ENCODE data around the gene NMNAT2. TPM values are rescaled to one million over a fixed set of nuclear protein-coding genes. Genes with fewer than 3 reads are reported as not detected.

Gene NMNAT2
- total RNA-seq, 2 experiments from 2014 or later = not detected

DNA sequence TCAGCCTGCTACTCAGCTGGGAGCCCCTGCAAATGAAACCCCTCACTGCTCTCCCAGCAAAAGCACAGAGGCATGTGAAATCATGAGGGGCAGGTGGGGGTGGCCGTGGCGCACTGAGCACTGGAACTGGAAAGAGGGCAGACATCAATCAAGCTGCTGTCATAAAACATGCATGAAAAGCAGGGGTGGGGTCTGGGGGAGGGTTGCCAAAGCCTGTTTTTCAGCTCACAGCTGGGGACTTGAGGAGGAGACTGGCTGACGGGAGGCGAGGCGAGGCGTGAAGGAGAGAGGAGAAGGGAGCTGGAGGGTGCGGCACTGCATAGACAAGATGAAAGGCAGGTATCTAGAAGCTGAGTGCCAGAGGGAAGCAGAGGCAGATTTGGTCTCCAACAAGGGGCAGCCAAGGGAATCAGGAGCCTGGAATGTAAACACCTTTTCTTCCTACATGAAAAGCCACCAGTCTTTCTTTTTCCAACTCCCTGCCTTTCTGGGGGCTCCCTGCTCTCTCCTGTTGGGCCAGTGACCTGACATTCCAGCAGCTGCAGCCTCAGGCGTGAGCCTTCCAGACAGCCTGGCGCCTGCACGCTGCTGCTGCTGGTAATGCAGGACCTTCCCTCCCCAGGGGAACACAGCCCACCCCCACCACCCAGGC, 87.0 kb downstream of the NMNAT2 start:
- TF ChIP-seq EZH2phosphoT487 (IDR thresholded peaks at IDR 0.05; ENCODE audit: borderline replicate concordance, low read depth, low read length) = no peak
- TF ChIP-seq, protein P1, sequence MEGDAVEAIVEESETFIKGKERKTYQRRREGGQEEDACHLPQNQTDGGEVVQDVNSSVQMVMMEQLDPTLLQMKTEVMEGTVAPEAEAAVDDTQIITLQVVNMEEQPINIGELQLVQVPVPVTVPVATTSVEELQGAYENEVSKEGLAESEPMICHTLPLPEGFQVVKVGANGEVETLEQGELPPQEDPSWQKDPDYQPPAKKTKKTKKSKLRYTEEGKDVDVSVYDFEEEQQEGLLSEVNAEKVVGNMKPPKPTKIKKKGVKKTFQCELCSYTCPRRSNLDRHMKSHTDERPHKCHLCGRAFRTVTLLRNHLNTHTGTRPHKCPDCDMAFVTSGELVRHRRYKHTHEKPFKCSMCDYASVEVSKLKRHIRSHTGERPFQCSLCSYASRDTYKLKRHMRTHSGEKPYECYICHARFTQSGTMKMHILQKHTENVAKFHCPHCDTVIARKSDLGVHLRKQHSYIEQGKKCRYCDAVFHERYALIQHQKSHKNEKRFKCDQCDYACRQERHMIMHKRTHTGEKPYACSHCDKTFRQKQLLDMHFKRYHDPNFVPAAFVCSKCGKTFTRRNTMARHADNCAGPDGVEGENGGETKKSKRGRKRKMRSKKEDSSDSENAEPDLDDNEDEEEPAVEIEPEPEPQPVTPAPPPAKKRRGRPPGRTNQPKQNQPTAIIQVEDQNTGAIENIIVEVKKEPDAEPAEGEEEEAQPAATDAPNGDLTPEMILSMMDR (conservative IDR thresholded peaks at IDR 0.05; ENCODE audit: low read length) = no peak
- Histone ChIP-seq H3K4me1 (ENCODE audit: insufficient read depth, low read length, poor library complexity, severe bottlenecking) (no peaks in the 10 kb centered on the region), H4K20me1 (ENCODE audit: insufficient read depth, low read length) (no peaks in the 10 kb centered on the region), H3K79me2 (ENCODE audit: insufficient read depth, low read depth, low read length) (no peaks in the 10 kb centered on the region), H3K4me2 (ENCODE audit: low read length) (no peak overlapping the region), H3K9me3 (ENCODE audit: low read length) (no peaks in the 10 kb centered on the region), H3K27ac (ENCODE audit: low read depth, low read length, poor library complexity, severe bottlenecking) (no peak overlapping the region), H3K9me2 (ENCODE audit: insufficient read depth, low read length) (no peaks in the 10 kb centered on the region), H3K4me3 (ENCODE audit: low read depth, low read length, poor library complexity, severe bottlenecking) (no peak overlapping the region), H2AFZ (ENCODE audit: low read length) (no peak overlapping the region), H3K36me3 (ENCODE audit: insufficient read depth, low read length) (no peaks in the 10 kb centered on the region)
- DNase-seq (ENCODE audit: low spot score) = no peak
- BruUV-seq (replicated peaks) = no TSS peak
- ChIA-PET POLR2A (interaction anchor here (0.6 to 0.7 kb wide), 2 partner anchors 15 to 518 kb away, joined by 3 to 5 read pairs; no protein-coding TSS in a partner anchor), CTCF (ENCODE audit: unreplicated experiment) (no interaction called here)
- intact Hi-C loops (cut with micrococcal nuclease; ENCODE audit: unreplicated experiment) = no loop called here

DNA sequence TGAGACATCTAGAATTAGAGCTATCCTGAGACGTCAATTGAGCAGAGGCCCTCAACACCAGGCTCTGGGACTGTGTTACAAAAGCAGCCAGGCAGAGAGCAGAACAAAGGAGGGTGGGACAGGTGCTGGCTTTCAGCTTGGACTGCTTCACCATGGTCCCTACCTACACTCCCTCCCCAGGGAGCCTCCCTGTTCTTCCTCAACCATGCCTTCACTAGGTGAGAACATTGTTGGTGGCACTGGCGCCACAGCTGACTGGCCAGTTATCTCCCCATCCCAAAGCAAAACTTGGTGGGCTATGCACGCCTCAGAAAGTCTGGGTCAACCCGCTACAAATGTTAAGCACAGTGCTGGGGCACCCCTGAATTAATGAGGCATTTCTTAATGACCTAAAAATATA, 87.8 kb downstream of the NMNAT2 start:
- no peak for DNase-seq (ENCODE audit: low spot score)
- no TSS peak for BruUV-seq (replicated peaks)
- Histone ChIP-seq H3K9me2 (ENCODE audit: insufficient read depth, low read length) (no peaks in the 10 kb centered on the region), H4K20me1 (ENCODE audit: insufficient read depth, low read length) (no peaks in the 10 kb centered on the region), H3K36me3 (ENCODE audit: insufficient read depth, low read length) (no peaks in the 10 kb centered on the region), H3K79me2 (ENCODE audit: insufficient read depth, low read depth, low read length) (no peaks in the 10 kb centered on the region), H2AFZ (ENCODE audit: low read length) (no peak overlapping the region), H3K4me2 (ENCODE audit: low read length) (no peak overlapping the region), H3K4me1 (ENCODE audit: insufficient read depth, low read length, poor library complexity, severe bottlenecking) (no peaks in the 10 kb centered on the region), H3K4me3 (ENCODE audit: low read depth, low read length, poor library complexity, severe bottlenecking) (no peak overlapping the region), H3K27ac (ENCODE audit: low read depth, low read length, poor library complexity, severe bottlenecking) (no peak overlapping the region), H3K9me3 (ENCODE audit: low read length) (no peaks in the 10 kb centered on the region)
- intact Hi-C loops (cut with micrococcal nuclease; ENCODE audit: unreplicated experiment) = no loop called here
- ChIA-PET CTCF (ENCODE audit: unreplicated experiment) (no interaction called here), POLR2A (interaction anchor here (0.5 to 0.7 kb wide), 2 partner anchors 14 to 185 kb away, joined by 3 read pairs; no protein-coding TSS in a partner anchor)
- TF ChIP-seq, protein P1 (conservative IDR thresholded peaks at IDR 0.05; ENCODE audit: low read length) = no peak
- TF ChIP-seq EZH2phosphoT487 (IDR thresholded peaks at IDR 0.05; ENCODE audit: borderline replicate concordance, low read depth, low read length) = no peak

DNA sequence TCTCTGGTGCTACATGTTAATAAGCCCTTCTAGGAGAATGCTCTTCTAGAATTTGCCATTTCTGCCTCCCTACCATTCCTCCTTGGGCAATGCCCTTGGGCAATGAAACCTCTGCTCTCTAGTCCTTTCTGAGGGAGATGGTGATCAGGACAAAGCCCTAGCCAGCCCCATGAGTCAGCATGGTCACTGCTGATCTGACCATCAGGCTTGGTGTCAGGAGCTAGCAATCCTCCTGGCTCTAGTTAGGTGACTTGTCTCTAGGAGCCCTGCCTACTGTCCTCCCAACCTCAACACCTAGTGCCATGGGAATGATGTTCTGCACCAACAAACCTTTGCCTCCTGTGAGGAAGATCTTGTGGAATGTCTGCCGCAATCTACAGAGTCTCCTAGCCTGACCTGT, 89.8 kb downstream of the NMNAT2 start:
- Histone ChIP-seq H4K20me1 (ENCODE audit: insufficient read depth, low read length) (no peaks in the 10 kb centered on the region), H3K36me3 (ENCODE audit: insufficient read depth, low read length) (no peaks in the 10 kb centered on the region), H2AFZ (ENCODE audit: low read length) (no peak overlapping the region), H3K79me2 (ENCODE audit: insufficient read depth, low read depth, low read length) (no peaks in the 10 kb centered on the region), H3K9me2 (ENCODE audit: insufficient read depth, low read length) (no peaks in the 10 kb centered on the region), H3K4me3 (ENCODE audit: low read depth, low read length, poor library complexity, severe bottlenecking) (no peak overlapping the region), H3K4me1 (ENCODE audit: insufficient read depth, low read length, poor library complexity, severe bottlenecking) (no peaks in the 10 kb centered on the region), H3K27ac (ENCODE audit: low read depth, low read length, poor library complexity, severe bottlenecking) (no peak overlapping the region), H3K9me3 (ENCODE audit: low read length) (no peaks in the 10 kb centered on the region), H3K4me2 (ENCODE audit: low read length) (no peak overlapping the region)
- intact Hi-C loops (cut with micrococcal nuclease; ENCODE audit: unreplicated experiment) = no loop called here
- CTCF ChIA-PET (ENCODE audit: unreplicated experiment) = no interaction called here
- no peak for TF ChIP-seq EZH2phosphoT487 (IDR thresholded peaks at IDR 0.05; ENCODE audit: borderline replicate concordance, low read depth, low read length)
- TF ChIP-seq, protein P1 (conservative IDR thresholded peaks at IDR 0.05; ENCODE audit: low read length) = no peak
- POLR2A ChIA-PET = no interaction called here
- DNase-seq (ENCODE audit: low spot score) = no peak
- no TSS peak for BruUV-seq (replicated peaks)

Measured in OCI-LY7 (cell line).